T-helper 17 cell (primary cell): Measurements from ENCODE around the gene TASOR2. TPM values are rescaled to one million over a fixed set of nuclear protein-coding genes. Genes with fewer than 3 reads are reported as not detected.

Experiments used
- ATAC-seq: fragments of 150-1000 bp; cut with Tn5 transposase; 2 replicates; pipeline ENCODE4 v1.10.0; 2021; ENCODE audit warnings: mild to moderate bottlenecking, moderate library complexity
- DNase-seq, 3 donors: peaks; one replicate each; pipeline versions ENCODE4 v3.0.0 to v3.0.0-alpha.2; 2020 to 2021
- H3K9me3 ChIP-seq: one replicate; pipeline ENCODE4 v1.7.0; 2013; ENCODE audit warnings: low read length, mild to moderate bottlenecking; ENCODE audit not compliant: control insufficient read depth, poor library complexity, severe bottlenecking
- H3K27ac Mint-ChIP-seq: one replicate; pipeline ENCODE4 v1.8.0; 2022; ENCODE audit warnings: mild to moderate bottlenecking, moderate library complexity, mixed read lengths
- H3K27me3 Mint-ChIP-seq: one replicate; pipeline ENCODE4 v1.8.0; 2022; ENCODE audit warnings: mixed read lengths
- H3K36me3 Mint-ChIP-seq: one replicate; pipeline ENCODE4 v1.8.0; 2022; ENCODE audit warnings: low read depth, mixed read lengths
- H3K4me1 Mint-ChIP-seq: one replicate; pipeline ENCODE4 v1.8.0; 2022; ENCODE audit warnings: mild to moderate bottlenecking, mixed read lengths
- H3K4me3 Mint-ChIP-seq: one replicate; pipeline ENCODE4 v1.8.0; 2022; ENCODE audit warnings: mild to moderate bottlenecking, moderate library complexity, mixed read lengths
- total RNA-seq, 4 donors: library from RNA in 2 of 4; stranded (reverse) in 2 of 4; gene quantifications; one replicate each; pipeline ENCODE4 v1.2.3 and lab custom pipeline; 2022 to 2026

The TASOR2 gene, protein sequence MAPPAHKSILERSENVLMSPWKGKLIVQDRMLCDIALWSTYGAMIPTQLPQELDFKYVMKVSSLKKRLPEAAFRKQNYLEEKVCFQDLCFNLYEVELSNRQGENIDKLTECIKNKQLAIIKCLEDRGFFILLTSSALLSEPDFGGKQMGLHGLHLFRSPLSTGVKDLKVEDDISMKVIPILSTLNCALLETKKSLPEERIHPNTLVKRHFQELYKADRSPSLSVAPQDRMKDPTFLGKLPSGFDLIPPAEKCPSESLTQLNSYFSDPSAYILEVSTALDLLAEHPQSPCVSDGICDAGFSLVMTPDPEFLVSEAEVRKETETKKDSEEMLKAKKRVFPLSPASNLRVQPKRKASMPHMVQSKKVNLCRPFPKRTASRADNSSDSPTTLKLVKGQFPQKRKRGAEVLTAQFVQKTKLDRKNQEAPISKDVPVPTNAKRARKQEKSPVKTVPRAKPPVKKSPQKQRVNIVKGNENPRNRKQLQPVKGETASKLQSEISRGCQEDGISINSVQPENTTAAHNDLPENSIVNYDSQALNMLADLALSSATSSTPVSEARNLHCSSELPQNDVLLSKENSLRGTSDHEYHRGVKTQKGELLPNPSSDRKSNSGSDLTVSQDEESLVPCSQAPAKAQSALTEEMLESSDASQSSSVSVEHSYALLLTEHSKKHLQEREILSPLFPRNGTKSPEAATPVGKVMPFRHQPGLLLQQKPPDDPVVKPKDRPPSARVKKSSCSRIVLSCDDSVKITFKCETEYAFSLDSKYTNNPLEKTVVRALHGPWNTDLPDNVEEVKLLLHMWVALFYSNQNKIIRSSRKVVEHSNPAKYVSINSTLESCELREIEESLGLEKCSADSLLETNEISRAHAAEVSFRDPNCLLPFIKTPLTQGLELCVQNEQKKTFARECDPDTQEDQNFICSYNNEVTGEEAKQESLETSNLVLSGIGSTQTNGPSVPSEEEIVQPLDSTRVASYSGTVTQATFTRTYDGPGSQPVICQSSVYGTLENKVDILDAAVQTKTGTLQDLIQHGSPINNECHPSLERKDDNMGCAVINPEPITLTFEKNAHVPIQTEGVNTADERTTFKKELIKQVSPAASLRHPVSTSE (N-terminal part only)
- total RNA-seq (10 to 100 TPM; 50.6 to 63.6 TPM), total RNA-seq (lab: John Stamatoyannopoulos, UW) (126 to 198 reads per million in 2 donors)

DNA sequence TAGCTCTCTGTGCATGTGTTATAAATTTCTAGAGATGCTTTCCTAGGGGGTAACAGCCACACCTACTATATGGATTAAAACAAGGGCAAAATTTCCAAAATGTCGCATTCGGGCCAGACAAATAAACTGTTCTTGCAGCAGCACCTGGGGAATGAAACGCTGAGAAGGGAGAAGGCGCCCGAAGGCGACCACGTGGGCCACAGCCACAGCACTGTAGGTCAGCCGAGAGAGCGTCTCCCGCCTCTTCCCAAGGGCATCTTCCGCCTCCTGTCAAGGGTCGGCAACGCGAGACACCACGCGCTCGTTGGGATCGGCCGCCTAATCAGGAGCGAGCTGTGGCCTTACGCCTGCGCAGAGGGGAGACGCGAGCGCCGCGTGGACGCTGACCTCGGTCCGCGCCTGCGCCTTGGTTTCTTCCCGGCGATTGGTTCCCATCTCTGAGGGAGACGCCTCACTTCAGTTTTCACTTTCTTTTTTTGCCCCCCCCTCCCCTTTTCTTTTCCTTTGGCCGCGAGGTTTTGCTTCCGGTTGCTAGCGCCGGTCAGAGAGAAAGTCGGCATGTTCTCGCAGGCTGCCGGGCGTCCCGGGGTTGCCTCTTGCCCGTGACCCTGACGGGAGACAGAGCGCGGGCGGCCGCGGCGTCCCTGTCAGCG lies at the start of gene TASOR2:
Gene TASOR2 (plus strand): TSS at position 521 of the 653 bp plus-strand sequence. CDS start 35,805 bp downstream, outside the sequence.
- ATAC-seq (peak; percentile 85), DNase-seq (peak; percentile 93 to 96 (median 95))
- H3K27me3 Mint-ChIP-seq: peaks cover 4% of the 10 kb centered on the region
- H3K4me1 Mint-ChIP-seq: peaks cover 30% of the 10 kb centered on the region
- H3K4me3 Mint-ChIP-seq: peak within 1 kb of the TSS; percentile 97
- H3K27ac Mint-ChIP-seq: peak within 1 kb of the TSS; percentile 96
- no peaks in the 10 kb centered on the region for H3K9me3 ChIP-seq
- H3K36me3 Mint-ChIP-seq: peaks cover 2% of the 10 kb centered on the region

- Mint-ChIP-seq H3K36me3 (no peaks in the 10 kb centered on the region), H3K4me3 (no peak overlapping the region), H3K4me1 (peaks cover under 1% of the 10 kb centered on the region), H3K27me3 (no peaks in the 10 kb centered on the region), H3K27ac (no peak overlapping the region)
- DNase-seq (no peak), ATAC-seq (no peak)
- no peaks in the 10 kb centered on the region for H3K9me3 ChIP-seq
Observed at GRCh38 chr10:5634918-5635317, 49.7 kb upstream of the TASOR2 start.

- no peak for ATAC-seq
- Mint-ChIP-seq H3K4me1 (no peaks in the 10 kb centered on the region), H3K27ac (no peak overlapping the region), H3K4me3 (no peak overlapping the region), H3K36me3 (peaks cover 3% of the 10 kb centered on the region), H3K27me3 (no peaks in the 10 kb centered on the region)
- DNase-seq: no peak
- H3K9me3 ChIP-seq: no peaks in the 10 kb centered on the region
Observed at GRCh38 chr10:5638494-5638893, 46.1 kb upstream of the TASOR2 start.

DNA sequence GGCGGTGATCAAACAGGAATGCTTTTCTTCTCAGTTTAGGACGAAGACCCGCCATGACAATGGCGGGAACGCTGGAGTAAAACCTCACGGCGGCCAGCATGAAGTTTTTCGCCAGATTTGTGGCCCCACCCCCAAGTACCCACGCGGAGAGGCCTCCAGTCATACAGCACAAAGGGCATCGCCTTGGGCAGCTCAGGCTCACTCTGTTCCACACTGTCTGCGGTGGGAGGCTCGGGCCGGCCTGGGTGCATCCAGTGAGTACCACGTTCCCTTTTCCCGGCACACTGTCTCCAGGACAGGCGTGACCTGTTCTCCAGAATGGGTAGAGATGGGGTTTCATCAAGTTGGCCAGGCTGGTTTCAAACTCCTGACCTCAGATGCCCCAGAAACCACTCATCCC lies 45.6 kb upstream of the TASOR2 start:
- H3K9me3 ChIP-seq: no peaks in the 10 kb centered on the region
- Mint-ChIP-seq H3K27ac (no peak overlapping the region), H3K4me3 (no peak overlapping the region), H3K27me3 (no peaks in the 10 kb centered on the region), H3K36me3 (peaks cover 7% of the 10 kb centered on the region), H3K4me1 (no peaks in the 10 kb centered on the region)
- ATAC-seq (no peak), DNase-seq (no peak)

GRCh38 chr10:5640036-5640435 lies 44.6 kb upstream of the TASOR2 start:
- no peak overlapping the region for H3K4me3 Mint-ChIP-seq
- DNase-seq (no peak), ATAC-seq (no peak)
- no peaks in the 10 kb centered on the region for H3K9me3 ChIP-seq
- H3K27ac Mint-ChIP-seq: no peak overlapping the region
- H3K36me3 Mint-ChIP-seq: peaks cover 7% of the 10 kb centered on the region
- peaks cover 4% of the 10 kb centered on the region for H3K4me1 Mint-ChIP-seq
- no peaks in the 10 kb centered on the region for H3K27me3 Mint-ChIP-seq

- no peak for ATAC-seq
Observed at GRCh38 chr10:5640501-5640900, 44.1 kb upstream of the TASOR2 start.

DNA sequence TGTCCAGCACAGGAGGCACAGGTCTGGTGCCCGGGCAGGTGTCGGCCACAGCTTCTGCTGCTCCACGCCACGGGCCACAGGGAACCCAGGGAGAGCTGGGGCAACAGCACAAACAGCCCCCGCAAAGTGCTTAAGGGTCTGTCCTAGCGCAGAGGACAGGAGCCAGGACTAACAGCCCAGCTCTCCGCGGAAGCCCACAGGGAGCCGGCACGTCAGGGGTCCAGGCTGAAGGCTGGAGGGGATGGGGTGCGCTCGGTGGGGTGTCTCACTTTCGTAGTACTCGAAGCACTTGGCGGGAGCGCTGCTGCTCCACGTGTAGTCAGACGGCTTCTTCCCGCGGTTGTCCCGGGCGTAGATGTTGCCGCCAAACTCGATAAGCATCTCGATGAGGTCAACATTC lies 43.1 kb upstream of the TASOR2 start:
- H3K4me1 Mint-ChIP-seq: peaks cover 4% of the 10 kb centered on the region
- peaks cover 7% of the 10 kb centered on the region for H3K36me3 Mint-ChIP-seq
- no peaks in the 10 kb centered on the region for H3K27me3 Mint-ChIP-seq

More at GRCh38 chr10:5640501-5640900, 44.1 kb upstream of the TASOR2 start:
- Mint-ChIP-seq H3K4me1 (peaks cover 4% of the 10 kb centered on the region), H3K27ac (no peak overlapping the region), H3K27me3 (no peaks in the 10 kb centered on the region), H3K36me3 (peaks cover 7% of the 10 kb centered on the region), H3K4me3 (no peak overlapping the region)
- no peak for DNase-seq
- no peaks in the 10 kb centered on the region for H3K9me3 ChIP-seq

DNA sequence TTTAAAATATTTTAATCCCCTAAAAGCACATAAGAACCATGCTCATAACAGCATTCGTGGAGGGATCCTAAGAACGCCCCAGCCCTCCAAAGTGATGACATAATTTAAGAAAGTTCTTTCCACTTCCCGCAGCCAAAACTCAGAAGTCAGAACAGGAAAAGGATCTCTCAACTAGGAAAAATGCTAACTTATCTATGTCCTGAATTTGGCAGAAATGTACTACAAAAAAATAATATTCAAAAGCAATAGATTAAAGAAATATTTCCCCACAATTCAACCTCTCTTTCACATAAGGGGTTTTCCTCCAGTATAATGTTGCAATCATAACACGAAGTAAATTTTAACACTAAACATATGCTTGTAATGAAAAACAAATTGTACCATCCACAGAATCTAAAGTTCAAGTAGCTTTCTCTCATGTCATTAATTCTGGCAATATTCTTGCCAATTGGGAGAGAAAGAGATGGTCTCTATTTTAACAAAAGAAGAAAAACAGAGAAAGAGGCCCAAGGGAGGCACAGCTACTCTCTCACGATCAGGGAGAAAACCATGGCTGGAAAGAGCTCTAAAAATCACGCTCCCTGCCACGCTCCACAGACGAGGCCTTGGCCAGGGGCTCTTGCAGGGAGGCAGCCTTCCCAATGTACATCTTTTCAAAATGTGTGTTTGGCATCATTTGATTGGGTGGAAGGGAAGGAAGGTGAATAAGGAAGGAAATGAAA lies 41.1 kb upstream of the TASOR2 start:
- Mint-ChIP-seq H3K27me3 (no peaks in the 10 kb centered on the region), H3K36me3 (peaks cover 7% of the 10 kb centered on the region), H3K4me1 (peaks cover 7% of the 10 kb centered on the region), H3K27ac (no peak overlapping the region), H3K4me3 (no peak overlapping the region)
- DNase-seq (no peak), ATAC-seq (no peak)
- no peaks in the 10 kb centered on the region for H3K9me3 ChIP-seq

More for the DNA sequence above, 43.1 kb upstream of the TASOR2 start:
- no peaks in the 10 kb centered on the region for H3K9me3 ChIP-seq
- no peak overlapping the region for H3K27ac Mint-ChIP-seq
- no peak overlapping the region for H3K4me3 Mint-ChIP-seq
- no peak for ATAC-seq
- DNase-seq: no peak

- H3K36me3 Mint-ChIP-seq: peaks cover 9% of the 10 kb centered on the region
- no peak overlapping the region for H3K4me3 Mint-ChIP-seq
- no peaks in the 10 kb centered on the region for H3K27me3 Mint-ChIP-seq
- no peak overlapping the region for H3K27ac Mint-ChIP-seq
- ATAC-seq (no peak), DNase-seq (no peak)
- H3K4me1 Mint-ChIP-seq: peaks cover 9% of the 10 kb centered on the region
- no peaks in the 10 kb centered on the region for H3K9me3 ChIP-seq
Observed at GRCh38 chr10:5644930-5645329, 39.7 kb upstream of the TASOR2 start.

- Mint-ChIP-seq H3K4me1 (peaks cover 9% of the 10 kb centered on the region), H3K27me3 (no peaks in the 10 kb centered on the region), H3K27ac (no peak overlapping the region), H3K36me3 (peaks cover 12% of the 10 kb centered on the region), H3K4me3 (no peak overlapping the region)
- DNase-seq: no peak
- ATAC-seq: peak; percentile 40
- H3K9me3 ChIP-seq: no peaks in the 10 kb centered on the region
Observed at GRCh38 chr10:5645375-5645774, 39.3 kb upstream of the TASOR2 start.

- Mint-ChIP-seq H3K36me3 (peaks cover 12% of the 10 kb centered on the region), H3K4me3 (no peak overlapping the region), H3K4me1 (peaks cover 9% of the 10 kb centered on the region), H3K27ac (no peak overlapping the region), H3K27me3 (no peaks in the 10 kb centered on the region)
- no peak for ATAC-seq
- H3K9me3 ChIP-seq: no peaks in the 10 kb centered on the region
- no peak for DNase-seq
Observed at GRCh38 chr10:5645944-5646617, 38.6 kb upstream of the TASOR2 start.
